Measurements from ENCODE around the gene CDC42BPA. TPM values are rescaled to one million over a fixed set of nuclear protein-coding genes. Genes with fewer than 3 reads are reported as not detected.

CDC42BPA gene
- total and polyA plus RNA-seq, 12 donors, result 7.4 to 73.8 (median 37.2) TPM

DNA sequence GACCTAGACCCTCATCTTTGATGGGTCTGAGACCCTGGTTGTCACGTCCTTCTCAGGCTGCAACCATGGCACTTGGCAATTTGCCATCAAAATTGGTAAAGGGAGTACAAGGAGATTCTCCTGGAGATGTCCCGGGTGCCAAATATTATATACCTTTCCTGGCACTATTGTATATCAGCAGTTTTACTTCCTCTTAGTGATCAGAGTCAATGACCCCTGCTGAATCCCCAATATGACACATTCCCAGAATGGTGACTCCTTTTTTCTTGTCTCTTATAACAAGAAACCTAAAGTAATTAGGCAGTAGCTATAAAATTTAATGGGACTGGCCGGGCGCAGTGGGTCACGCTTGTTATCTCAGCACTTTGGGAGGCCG lies 39.6 kb upstream of the CDC42BPA start:
- Histone ChIP-seq H3K27ac (peak overlapping the region; percentile 15 to 88 (median 62)), H3K27me3 (no peaks in the 10 kb centered on the region), H3K36me3 (replicated peaks in 1 of 2) (no peaks in the 10 kb centered on the region), H3K9me3 (replicated peaks in 1 of 3) (no peaks in the 10 kb centered on the region), H3K4me1 (replicated peaks in 1 of 2) (peaks cover 14 to 18% of the 10 kb centered on the region in 2 donors), H3K4me3 (no peak overlapping the region)
- intact Hi-C loops (cut with DNase I), result no loop called here
- no peak for TF ChIP-seq POLR2A (IDR thresholded peaks at IDR 0.05)
- TF ChIP-seq, protein P1, sequence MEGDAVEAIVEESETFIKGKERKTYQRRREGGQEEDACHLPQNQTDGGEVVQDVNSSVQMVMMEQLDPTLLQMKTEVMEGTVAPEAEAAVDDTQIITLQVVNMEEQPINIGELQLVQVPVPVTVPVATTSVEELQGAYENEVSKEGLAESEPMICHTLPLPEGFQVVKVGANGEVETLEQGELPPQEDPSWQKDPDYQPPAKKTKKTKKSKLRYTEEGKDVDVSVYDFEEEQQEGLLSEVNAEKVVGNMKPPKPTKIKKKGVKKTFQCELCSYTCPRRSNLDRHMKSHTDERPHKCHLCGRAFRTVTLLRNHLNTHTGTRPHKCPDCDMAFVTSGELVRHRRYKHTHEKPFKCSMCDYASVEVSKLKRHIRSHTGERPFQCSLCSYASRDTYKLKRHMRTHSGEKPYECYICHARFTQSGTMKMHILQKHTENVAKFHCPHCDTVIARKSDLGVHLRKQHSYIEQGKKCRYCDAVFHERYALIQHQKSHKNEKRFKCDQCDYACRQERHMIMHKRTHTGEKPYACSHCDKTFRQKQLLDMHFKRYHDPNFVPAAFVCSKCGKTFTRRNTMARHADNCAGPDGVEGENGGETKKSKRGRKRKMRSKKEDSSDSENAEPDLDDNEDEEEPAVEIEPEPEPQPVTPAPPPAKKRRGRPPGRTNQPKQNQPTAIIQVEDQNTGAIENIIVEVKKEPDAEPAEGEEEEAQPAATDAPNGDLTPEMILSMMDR (IDR thresholded peaks at IDR 0.05), result no peak
- peak in 1 of 7 donors; percentile 32 for DNase-seq
- 82 to 93% (median 86%) methylated on average over 5 to 6 of the region's 6 CpGs for WGBS, 4 donors

DNA sequence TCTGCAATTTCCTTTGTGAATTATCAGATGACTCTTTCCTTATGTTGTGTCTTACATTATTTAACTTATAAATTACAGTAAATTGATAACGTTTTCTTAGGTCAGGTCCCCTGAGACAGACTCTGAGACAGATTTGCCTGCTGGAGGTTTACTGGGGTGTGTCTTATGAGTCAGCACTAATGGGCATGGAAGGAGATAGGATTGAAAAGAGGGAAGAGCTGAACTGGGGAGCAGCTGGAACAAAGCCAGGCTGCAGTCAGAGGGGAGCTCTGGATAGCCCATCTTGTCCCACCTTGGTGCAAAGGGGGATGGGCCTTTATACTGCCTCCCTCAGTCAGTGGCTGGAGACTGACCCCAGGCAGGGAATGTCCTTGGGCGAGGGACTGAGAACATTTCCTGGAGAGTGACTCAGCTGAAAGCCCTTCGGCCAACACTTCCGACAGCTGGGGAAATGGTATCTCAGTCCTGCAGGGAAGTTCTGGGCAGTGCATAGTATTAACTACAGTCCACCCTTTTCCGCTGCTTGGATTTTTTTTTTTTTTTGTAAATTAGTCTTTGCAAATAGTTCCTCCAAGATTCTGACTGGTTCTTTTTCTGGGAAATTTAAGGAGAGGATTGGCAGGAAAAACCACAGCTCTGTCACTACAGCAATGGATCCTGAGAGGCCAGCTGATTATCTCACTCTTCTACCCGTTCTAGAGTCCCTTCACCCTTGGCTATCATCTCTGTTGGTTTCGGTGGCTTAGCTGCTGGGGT lies 39.1 kb upstream of the CDC42BPA start:
- peak; percentile 76 to 93 (median 90) for DNase-seq
- WGBS, 4 donors, result 16 to 24% (median 21%) methylated on average over 7 of the region's 7 CpGs
- no peaks in the 10 kb centered on the region for H3K27me3 ChIP-seq
- peak overlapping the region; percentile 59 to 88 (median 62) for H3K27ac ChIP-seq
- no peak for TF ChIP-seq POLR2A (IDR thresholded peaks at IDR 0.05)
- TF ChIP-seq, protein P1 (IDR thresholded peaks at IDR 0.05), result peak in 3 of 6 experiments; percentile 20 to 29 (median 21)
- H3K36me3 ChIP-seq (replicated peaks in 1 of 2), result no peaks in the 10 kb centered on the region
- no peak overlapping the region for H3K4me3 ChIP-seq
- H3K4me1 ChIP-seq (replicated peaks in 1 of 2), result peaks cover 19 to 24% of the 10 kb centered on the region in 2 donors
- intact Hi-C loops (cut with DNase I), result no loop called here
- H3K9me3 ChIP-seq (replicated peaks in 1 of 3), result no peaks in the 10 kb centered on the region

DNA sequence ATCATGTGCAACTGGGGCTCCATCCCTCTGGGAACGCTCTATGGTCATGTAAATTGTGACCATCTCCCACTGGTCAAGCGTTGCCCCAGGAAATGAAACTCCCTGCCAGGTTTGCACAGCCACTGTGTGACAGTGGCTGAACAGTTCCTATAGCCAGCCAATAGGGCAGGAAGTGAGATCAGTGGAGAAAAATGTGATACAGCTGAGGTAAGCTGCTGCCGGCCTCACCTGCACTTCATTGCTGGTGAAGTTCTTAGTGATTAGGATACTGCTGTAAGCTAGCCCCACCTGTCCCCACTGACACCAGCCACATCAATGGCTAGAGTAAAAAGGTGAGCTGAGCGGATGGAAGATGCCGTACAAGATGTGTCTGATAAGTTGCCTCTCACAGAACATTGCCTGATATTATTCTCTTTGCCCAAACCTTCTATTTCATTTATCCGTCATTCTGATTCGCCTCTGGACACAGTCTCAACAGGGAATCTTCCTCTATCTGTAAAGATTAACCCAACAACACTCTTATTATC lies 38.4 kb upstream of the CDC42BPA start:
- peak overlapping the region; percentile 59 to 88 (median 61) for H3K27ac ChIP-seq
- intact Hi-C loops (cut with DNase I), result no loop called here
- H3K9me3 ChIP-seq (replicated peaks in 1 of 3), result no peaks in the 10 kb centered on the region
- no peak for TF ChIP-seq POLR2A (IDR thresholded peaks at IDR 0.05)
- TF ChIP-seq, protein P1 (IDR thresholded peaks at IDR 0.05), result peak in 1 of 6 experiments; percentile 6
- H3K36me3 ChIP-seq (replicated peaks in 1 of 2), result no peaks in the 10 kb centered on the region
- no peak for DNase-seq
- peaks cover 26 to 31% of the 10 kb centered on the region in 2 donors for H3K4me1 ChIP-seq (replicated peaks in 1 of 2)
- 77 to 85% (median 80%) methylated on average over 7 of the region's 7 CpGs for WGBS, 4 donors
- no peak overlapping the region for H3K4me3 ChIP-seq
- no peaks in the 10 kb centered on the region for H3K27me3 ChIP-seq

DNA sequence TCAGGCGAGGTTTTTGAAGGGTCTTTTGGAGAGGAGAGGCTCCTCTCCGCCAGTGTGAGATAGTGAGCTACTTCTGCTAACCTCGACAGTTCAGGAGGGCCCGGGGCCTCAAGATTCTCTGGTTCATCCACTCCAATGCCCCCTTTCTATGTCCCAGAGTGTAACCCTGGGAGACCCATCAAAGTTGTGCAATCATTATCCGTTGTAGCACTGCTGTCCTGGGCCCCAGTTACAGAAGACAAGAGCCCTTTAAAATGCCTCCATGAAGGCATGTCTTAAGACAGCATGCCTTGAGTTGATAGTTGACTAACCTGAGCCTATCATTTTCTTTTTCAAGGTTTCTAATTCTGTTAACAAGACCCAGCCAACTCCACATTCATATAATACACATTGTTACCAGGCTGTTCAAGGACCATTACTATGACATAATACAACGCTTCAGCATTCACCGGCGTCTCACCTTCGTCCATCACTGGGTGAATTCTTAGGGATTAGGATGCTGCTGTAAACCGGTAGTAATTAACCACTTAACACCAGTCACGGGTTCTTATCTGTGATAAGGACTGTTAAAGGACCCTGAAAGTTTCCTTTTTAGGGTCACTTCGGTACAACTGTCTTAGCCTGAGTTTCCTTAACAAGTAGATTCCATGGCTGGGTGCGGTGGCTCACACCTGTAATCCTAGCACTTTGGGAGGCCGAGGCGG lies 37.4 kb upstream of the CDC42BPA start:
- peaks cover 33 to 41% of the 10 kb centered on the region in 2 donors for H3K4me1 ChIP-seq (replicated peaks in 1 of 2)
- intact Hi-C loops (cut with DNase I), result no loop called here
- no peaks in the 10 kb centered on the region for H3K9me3 ChIP-seq (replicated peaks in 1 of 3)
- H3K27me3 ChIP-seq, result no peaks in the 10 kb centered on the region
- H3K4me3 ChIP-seq, result no peak overlapping the region
- WGBS, 4 donors, result 85 to 94% (median 90%) methylated on average over 15 of the region's 15 CpGs
- no peaks in the 10 kb centered on the region for H3K36me3 ChIP-seq (replicated peaks in 1 of 2)
- TF ChIP-seq, protein P1 (IDR thresholded peaks at IDR 0.05), result no peak
- TF ChIP-seq POLR2A (IDR thresholded peaks at IDR 0.05), result no peak
- H3K27ac ChIP-seq, result no peak overlapping the region
- DNase-seq, result no peak
